H1 (cell line): ENCODE data around the gene NEDD9. TPM values are rescaled to one million over a fixed set of nuclear protein-coding genes. Genes with fewer than 3 reads are reported as not detected.
A peak's percentile ranks its signal among the peaks of the same experiment; 100 is the strongest.

ENCODE experiments used
- CTCF ChIA-PET: fragments of 300-600 bp; sonication (Branson Sonifier 250); formaldehyde crosslinking; loops from one replicate; lab custom pipeline; 2021; ENCODE audit not compliant: partially characterized antibody; lab: Charles Lee
- POLR2A ChIA-PET: fragments of 300-600 bp; sonication (Branson Sonifier 250); formaldehyde crosslinking; loops from one replicate; lab custom pipeline; 2021; ENCODE audit warnings: inconsistent platforms; ENCODE audit not compliant: partially characterized antibody; lab: Charles Lee
- DNase-seq, 2 experiments: peaks; one replicate each; pipeline versions ENCODE4 v3.0.0 to v3.0.0-alpha.2; 2010 to 2022; ENCODE audit warnings: low spot score in 2 of 2, low read depth in 1 of 2, mixed read lengths in 1 of 2
- FAIRE-seq: peaks from 2 replicates; lab custom pipeline; 2011; peaks lifted over from hg19 to GRCh38; lab: Jason Lieb, UNC
- H2AFZ ChIP-seq: 2 replicates; pipeline ENCODE4 v1.8.1; 2012; ENCODE audit warnings: low read length, inconsistent platforms
- H2AK5ac ChIP-seq: 2 replicates; pipeline ENCODE4 v1.6.1; 2013; ENCODE audit warnings: low read depth, low read length
- H2BK120ac ChIP-seq: replicated peaks from 2 replicates; pipeline ENCODE3; 2013; ENCODE audit warnings: low read depth, low read length, inconsistent platforms
- H2BK12ac ChIP-seq: 2 replicates; pipeline ENCODE4 v1.6.1; 2013; ENCODE audit warnings: low read depth, low read length
- H2BK15ac ChIP-seq: 2 replicates; pipeline ENCODE4 v1.6.1; 2013; ENCODE audit warnings: low read length
- H2BK20ac ChIP-seq: 2 replicates; pipeline ENCODE4 v1.6.1; 2013; ENCODE audit warnings: low read length
- H2BK5ac ChIP-seq: 2 replicates; pipeline ENCODE4 v1.6.1; 2013; ENCODE audit warnings: low read depth, low read length
- H3K14ac ChIP-seq: 2 replicates; pipeline ENCODE4 v1.6.1; 2013; ENCODE audit warnings: inconsistent platforms; ENCODE audit not compliant: insufficient read length
- H3K18ac ChIP-seq: 2 replicates; pipeline ENCODE4 v1.6.1; 2013; ENCODE audit warnings: low read length; ENCODE audit errors: extremely low read depth
- H3K23ac ChIP-seq: 2 replicates; pipeline ENCODE4 v1.6.1; 2013; ENCODE audit warnings: inconsistent platforms; ENCODE audit not compliant: insufficient read length
- H3K23me2 ChIP-seq: 2 replicates; pipeline ENCODE4 v1.6.1; 2013; ENCODE audit warnings: low read depth, low read length
- H3K27ac ChIP-seq: 2 replicates; pipeline ENCODE4 v1.6.1; 2011; ENCODE audit warnings: low read depth, low read length, inconsistent platforms
- H3K27me3 ChIP-seq, 4 experiments: replicated peaks in 1 of 4; 1 replicate in 1 of 4; 2 replicates in 3 of 4; pipeline versions ENCODE4 v1.6.1 to v1.8.1; 2011 to 2013; ENCODE audit warnings: low read length in 3 of 4, mild to moderate bottlenecking in 3 of 4, inconsistent platforms in 2 of 4, mixed read lengths in 2 of 4, moderate library complexity in 1 of 4; ENCODE audit not compliant: control insufficient read depth in 3 of 4, insufficient read depth in 3 of 4; ENCODE audit errors: extremely low read depth in 1 of 4
- H3K36me3 ChIP-seq, 4 experiments: 2 replicates each; pipeline versions ENCODE4 v1.6.1 to v1.8.1; 2011 to 2013; ENCODE audit warnings: mild to moderate bottlenecking in 4 of 4, low read length in 3 of 4, moderate library complexity in 2 of 4, control low read depth in 1 of 4, inconsistent platforms in 1 of 4; ENCODE audit not compliant: insufficient read depth in 4 of 4, control insufficient read depth in 2 of 4
- H3K4ac ChIP-seq: replicated peaks from 2 replicates; pipeline ENCODE3; 2013; ENCODE audit warnings: low read length, low read depth, mixed read lengths, inconsistent platforms; ENCODE audit not compliant: insufficient read length
- H3K4me1 ChIP-seq, 4 experiments: replicated peaks in 1 of 4; 1 replicate in 1 of 4; 2 replicates in 3 of 4; pipeline versions ENCODE4 v1.6.1 to v1.8.1; 2011 to 2013; ENCODE audit warnings: low read length in 3 of 4, inconsistent platforms in 2 of 4, mixed read lengths in 1 of 4; ENCODE audit not compliant: insufficient read depth in 4 of 4, control insufficient read depth in 3 of 4
- H3K4me2 ChIP-seq, 2 experiments: 2 replicates each; pipeline versions ENCODE4 v1.6.1 to v1.8.1; 2011 to 2013; ENCODE audit warnings: low read depth in 2 of 2, low read length in 2 of 2, control low read depth in 1 of 2, inconsistent platforms in 1 of 2, mild to moderate bottlenecking in 1 of 2; ENCODE audit not compliant: insufficient read depth in 1 of 2
- H3K4me3 ChIP-seq, 4 experiments: fragments of 200-600, 300-600 bp in 1 of 4; sonication (generic), shearing (Covaris generic), sonication (Bioruptor Twin) in 1 of 4; 2 replicates each; pipeline versions ENCODE4 v1.5.1 to v1.8.1; 2011 to 2016; ENCODE audit warnings: low read length in 4 of 4, low read depth in 3 of 4, control low read depth in 2 of 4, inconsistent platforms in 2 of 4, mild to moderate bottlenecking in 2 of 4, mixed read lengths in 1 of 4, moderate library complexity in 1 of 4; ENCODE audit not compliant: insufficient read depth in 2 of 4; ENCODE audit errors: extremely low read depth in 1 of 4
- H3K56ac ChIP-seq: replicated peaks from 2 replicates; pipeline ENCODE3; 2013; ENCODE audit warnings: low read depth, mild to moderate bottlenecking, mixed read lengths, low read length, inconsistent platforms; ENCODE audit not compliant: insufficient read length
- H3K79me1 ChIP-seq: 2 replicates; pipeline ENCODE4 v1.6.1; 2013; ENCODE audit warnings: low read depth, low read length, control low read depth
- H3K79me2 ChIP-seq, 2 experiments: 2 replicates each; pipeline versions ENCODE4 v1.6.1 to v1.8.1; 2012 to 2013; ENCODE audit warnings: low read length in 2 of 2, mild to moderate bottlenecking in 2 of 2, inconsistent platforms in 1 of 2; ENCODE audit not compliant: insufficient read depth in 2 of 2, control insufficient read depth in 1 of 2
- H3K9ac ChIP-seq, 4 experiments: replicated peaks in 1 of 4; 1 replicate in 1 of 4; 2 replicates in 3 of 4; pipeline versions ENCODE4 v1.6.1 to v1.8.1; 2011 to 2013; ENCODE audit warnings: low read depth in 3 of 4, low read length in 3 of 4, control low read depth in 2 of 4, mild to moderate bottlenecking in 2 of 4, moderate library complexity in 2 of 4, inconsistent platforms in 1 of 4; ENCODE audit errors: extremely low read depth in 1 of 4
- H3K9me3 ChIP-seq, 2 experiments: 2 replicates each; pipeline versions ENCODE4 v1.6.1 to v1.8.1; 2012 to 2013; ENCODE audit warnings: mild to moderate bottlenecking in 2 of 2, moderate library complexity in 2 of 2, control low read depth in 1 of 2, inconsistent platforms in 1 of 2, low read depth in 1 of 2, low read length in 1 of 2, mixed read lengths in 1 of 2; ENCODE audit not compliant: insufficient read depth in 2 of 2
- H4K20me1 ChIP-seq, 2 experiments: replicated peaks in 1 of 2; 2 replicates each; pipeline versions ENCODE3 to v1.8.1; 2011 to 2013; ENCODE audit warnings: inconsistent platforms in 2 of 2, low read length in 2 of 2, mild to moderate bottlenecking in 1 of 2; ENCODE audit not compliant: insufficient read depth in 2 of 2, control insufficient read depth in 1 of 2
- H4K5ac ChIP-seq: 2 replicates; pipeline ENCODE4 v1.6.1; 2013; ENCODE audit warnings: low read length, low read depth, mixed read lengths, inconsistent platforms; ENCODE audit not compliant: insufficient read length
- H4K8ac ChIP-seq: 2 replicates; pipeline ENCODE4 v1.8.0; 2013; ENCODE audit warnings: mild to moderate bottlenecking, moderate library complexity, low read length, inconsistent platforms; ENCODE audit not compliant: insufficient read depth; ENCODE audit errors: extremely low read depth
- H4K91ac ChIP-seq: replicated peaks from 2 replicates; pipeline ENCODE3; 2013; ENCODE audit warnings: low read length, mixed read lengths, inconsistent platforms; ENCODE audit not compliant: insufficient read length
- ASH2L ChIP-seq: fragments of 200-600, 300-600 bp; sonication (generic); IDR thresholded peaks from one replicate; pipeline ENCODE4 v1.7.1; 2017; ENCODE audit warnings: low read length
- CBX5 ChIP-seq: fragments of 300-800, 300-1000 bp; sonication (generic); IDR thresholded peaks from 2 replicates; pipeline ENCODE4 v1.7.1; 2016; ENCODE audit warnings: antibody characterized with exemption, low read length, low read depth
- CHD1 ChIP-seq: IDR thresholded peaks from 2 replicates; pipeline ENCODE4 v1.6.1; 2012; ENCODE audit warnings: low read depth, low read length, improper control_type of control experiment
- JUND ChIP-seq: IDR thresholded peaks from 2 replicates; pipeline ENCODE4 v1.6.1; 2011; ENCODE audit warnings: mild to moderate bottlenecking, improper control_type of control experiment, low read length
- MAFK ChIP-seq: IDR thresholded peaks from 2 replicates; pipeline ENCODE4 v1.6.1; 2012; ENCODE audit warnings: low read depth, mild to moderate bottlenecking, improper control_type of control experiment, low read length
- POLR2AphosphoS5 ChIP-seq: IDR thresholded peaks from 2 replicates; pipeline ENCODE4 v1.6.1; 2011; ENCODE audit warnings: low read depth, low read length
- RNF2 ChIP-seq: fragments of 200-900, 300-1000 bp; sonication (generic); IDR thresholded peaks from 2 replicates; pipeline ENCODE4 v1.7.1; 2016; ENCODE audit warnings: borderline replicate concordance, low read depth, mild to moderate bottlenecking, antibody characterized with exemption, low read length; ENCODE audit not compliant: poor library complexity, severe bottlenecking; ENCODE audit errors: missing control alignments
- SIN3A ChIP-seq, 2 experiments: IDR thresholded peaks in 1 of 2; conservative IDR thresholded peaks in 1 of 2; 2 replicates each; pipeline ENCODE4 v1.6.1; 2011 to 2012; ENCODE audit warnings: low read length in 2 of 2, improper control_type of control experiment in 1 of 2, low read depth in 1 of 2, mild to moderate bottlenecking in 1 of 2
- SIRT6 ChIP-seq: IDR thresholded peaks from one replicate; pipeline ENCODE4 v1.7.1; 2012; ENCODE audit warnings: low read length, inconsistent platforms
- SP4 ChIP-seq: IDR thresholded peaks from 2 replicates; pipeline ENCODE4 v1.6.1; 2012; ENCODE audit warnings: low read length, inconsistent platforms
- SUZ12 ChIP-seq: fragments of 200-600 bp; sonication (generic); IDR thresholded peaks from 2 replicates; pipeline ENCODE4 v1.6.1; 2012; ENCODE audit warnings: mild to moderate bottlenecking, inconsistent platforms, low read length, moderate library complexity, mixed read lengths
- ZNF274 ChIP-seq: IDR thresholded peaks from 2 replicates; pipeline ENCODE4 v1.7.0; 2012; ENCODE audit warnings: low read length, borderline replicate concordance; ENCODE audit errors: extremely low read depth
- WGBS, 2 experiments: shearing (Covaris generic) in 1 of 2; methylation state at CpG; one replicate each; pipeline versions ENCODE4 v1.1.6 to v1.1.7; 2013 to 2015; ENCODE audit warnings: low lambda C conversion rate in 2 of 2, mixed read lengths in 2 of 2, inconsistent platforms in 1 of 2, low coverage in 1 of 2, missing lambda C conversion rate in 1 of 2; ENCODE audit not compliant: insufficient replicate concordance in 2 of 2, insufficient coverage in 1 of 2, insufficient read length in 1 of 2; ENCODE audit errors: extremely low coverage in 1 of 2, missing lambda C conversion rate in 1 of 2; 5-methylcytosine and 5-hydroxymethylcytosine counted together
- polyA plus RNA-seq, 7 experiments: library from polyadenylated mRNA; depleted of rRNA in 3 of 7; stranded (reverse) in 5 of 7; unstranded in 2 of 7; fragments of >200 nt in 5 of 7; fragments of 200-250 nt in 2 of 7; gene quantifications; 1 replicate in 5 of 7; 2 replicates in 1 of 7; 4 replicates in 1 of 7; pipeline versions ENCODE4 v1.2.1 to v1.2.3, GENCODE V29; 2011 to 2013; ENCODE audit warnings: missing spikeins in 2 of 7, mixed read lengths in 2 of 7
- total RNA-seq: library from RNA; stranded (reverse); fragmentation: NEBNext Ultra II Directional; extraction: Animal tissue kit (Norgen Biotek cat#: 25700); gene quantifications from 2 replicates; pipeline ENCODE4 v1.2.1, GENCODE V29; 2021

NEDD9 gene
- total and polyA plus RNA-seq, 2 of the 8 experiments (the other 6 are each of a cell fraction or from before 2014, with no cell fraction given), result 3.6 to 12.0 TPM

GRCh38 chr6:11233673-11234573 is 1.5 kb upstream of the NEDD9 start:
- CTCF ChIA-PET, result interaction anchor here (0.7 to 3.9 kb wide), 5 partner anchors 8 to 263 kb away, joined by 3 to 18 read pairs (median 3); no protein-coding TSS in a partner anchor
- 77% methylated on average over 11 of the region's 11 CpGs; no CpG with 5 or more reads in 1 of the 2 experiments for WGBS, 2 experiments
- TF ChIP-seq JUND, result no peak
- TF ChIP-seq MAFK, result no peak
- no peak for TF ChIP-seq ASH2L
- TF ChIP-seq CHD1, result no peak
- TF ChIP-seq CBX5, result no peak
- TF ChIP-seq RNF2, result no peak
- no peak for TF ChIP-seq POLR2AphosphoS5
- TF ChIP-seq SIRT6, result no peak
- TF ChIP-seq SIN3A (conservative IDR thresholded peaks at IDR 0.05 in 1 of 2, IDR thresholded peaks at IDR 0.05 in 1 of 2; ENCODE audit: low read depth in 1 of 2, low read length in 2 of 2), result no peak
- TF ChIP-seq SUZ12, result no peak
- no peak for TF ChIP-seq ZNF274
- TF ChIP-seq SP4, result no peak

More at GRCh38 chr6:11233673-11234573, 1.5 kb upstream of the NEDD9 start:
- FAIRE-seq (no peak), DNase-seq (no peak)
- peak overlapping the region in 1 of 4 experiments; percentile 73; a peak in 2 of 8 replicates for H3K4me3 ChIP-seq
- no peak overlapping the region for H2BK20ac ChIP-seq
- H3K14ac ChIP-seq, result no peak overlapping the region
- H4K5ac ChIP-seq, result no peak overlapping the region
- H2AFZ ChIP-seq, result no peak overlapping the region
- no peak overlapping the region for H4K91ac ChIP-seq
- H3K4me1 ChIP-seq, result peaks cover 8 to 14% (median 9%) of the 10 kb centered on the region in 4 experiments; a peak in 6 of 7 replicates
- no peak overlapping the region for H3K56ac ChIP-seq
- no peaks in the 10 kb centered on the region for H4K20me1 ChIP-seq
- H3K4me2 ChIP-seq, result peak overlapping the region; percentile 82 to 99; a peak in 2 of 4 replicates
- H2BK5ac ChIP-seq, result no peak overlapping the region
- H3K27ac ChIP-seq, result no peak overlapping the region
- no peak overlapping the region for H3K4ac ChIP-seq
- no peak overlapping the region; the same call in 1 of the 2 replicates for H2BK12ac ChIP-seq
- POLR2A ChIA-PET, result interaction anchor here (1.4 to 1.6 kb wide), 2 partner anchors 8 to 12 kb away, joined by 3 to 6 read pairs; no protein-coding TSS in a partner anchor
- H3K18ac ChIP-seq, result no peak overlapping the region; the same call in 1 of the 2 replicates
- no peaks in the 10 kb centered on the region for H3K79me2 ChIP-seq
- H3K9me3 ChIP-seq, result no peaks in the 10 kb centered on the region
- H3K36me3 ChIP-seq, result no peaks in the 10 kb centered on the region
- no peak overlapping the region for H2AK5ac ChIP-seq
- H3K23me2 ChIP-seq, result peaks cover 6% of the 10 kb centered on the region; the same call in 1 of the 2 replicates
- no peak overlapping the region for H2BK120ac ChIP-seq
- H3K79me1 ChIP-seq, result no peaks in the 10 kb centered on the region
- no peak overlapping the region for H2BK15ac ChIP-seq
- peaks cover 0 to 3% (median 0%) of the 10 kb centered on the region in 4 experiments; a peak in 3 of 7 replicates for H3K27me3 ChIP-seq
- no peak overlapping the region for H3K9ac ChIP-seq
- H4K8ac ChIP-seq, result no peak overlapping the region
- no peak overlapping the region for H3K23ac ChIP-seq
